Measurements from ENCODE around the gene NRCAM.

NRCAM gene

DNA sequence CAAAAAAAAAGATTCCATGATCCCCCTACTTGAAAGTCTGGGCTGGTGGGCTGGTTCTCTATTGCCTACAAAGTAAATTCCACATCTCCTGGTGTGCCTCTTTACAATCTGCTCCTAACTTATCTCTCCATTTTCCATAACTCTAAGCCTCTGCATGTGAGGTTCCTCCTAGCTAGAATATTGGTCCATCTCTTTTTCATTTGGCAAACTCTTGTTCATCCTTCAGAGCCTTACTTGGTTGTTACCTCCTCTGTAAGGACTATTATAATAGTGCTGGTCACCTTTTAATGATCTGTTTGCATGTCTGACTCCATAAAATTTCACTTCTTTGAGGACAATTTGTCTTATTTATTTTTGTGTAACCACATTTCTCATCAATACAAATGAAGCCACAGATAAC lies 1.6 kb upstream of the NRCAM start:
- DNase-seq: no peak

DNA sequence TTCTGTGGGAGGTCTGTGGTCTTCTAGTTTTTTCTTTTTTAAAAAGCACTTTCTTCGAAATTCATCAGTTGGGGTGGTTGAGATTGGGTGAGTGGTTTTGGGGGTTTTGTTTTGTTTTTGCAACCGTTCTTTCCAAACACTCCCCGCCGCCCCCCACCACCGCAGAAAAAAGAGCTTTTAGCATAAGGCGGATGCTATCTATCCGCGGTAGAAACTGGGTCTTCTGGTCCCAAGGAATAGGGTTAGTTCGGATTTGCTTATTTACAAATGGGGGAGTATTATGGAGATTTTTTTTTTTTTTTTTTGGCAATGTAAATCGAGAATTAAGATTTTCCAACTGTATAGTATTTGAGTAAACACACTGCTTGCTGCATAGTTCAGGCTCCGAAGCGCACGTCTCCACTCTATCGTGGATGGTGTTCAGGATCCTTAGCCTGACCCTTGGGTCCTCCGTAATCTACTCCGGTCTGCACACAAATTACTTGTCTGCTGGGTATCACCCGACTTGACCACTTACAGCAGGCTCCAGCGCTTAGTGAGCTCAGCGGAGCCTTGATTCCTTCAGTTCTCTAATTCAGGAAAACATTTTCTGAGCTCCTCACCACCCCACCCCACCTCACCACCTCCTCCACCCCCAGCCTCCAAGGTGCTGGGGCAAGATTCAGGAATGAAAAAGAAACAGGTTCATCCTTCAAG lies 757 bp upstream of the NRCAM start:
- DNase-seq: no peak

DNA sequence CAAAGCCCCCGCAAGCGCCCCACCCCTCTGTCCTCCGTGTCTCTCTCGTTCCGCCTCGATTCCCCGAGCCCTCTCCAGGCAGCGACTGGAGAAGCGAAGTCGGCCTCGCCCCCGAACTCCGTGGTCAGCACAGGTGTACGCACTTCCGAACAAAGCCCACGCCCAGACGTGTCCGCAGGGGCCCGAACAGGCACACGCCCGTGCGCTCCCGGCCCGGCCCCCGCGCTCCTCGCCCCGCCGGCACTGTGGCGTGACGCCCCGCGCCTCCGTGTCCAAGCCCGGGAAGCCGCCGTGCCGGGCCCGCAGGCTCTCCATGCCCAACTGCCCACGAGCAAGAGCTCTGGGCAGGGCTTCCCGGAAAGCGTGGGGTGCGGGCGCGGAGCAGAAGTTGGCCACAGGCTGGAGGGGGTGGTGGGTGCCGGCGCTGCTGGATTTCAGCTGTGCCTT lies 662 bp downstream of the NRCAM start:
- DNase-seq: no peak

DNA sequence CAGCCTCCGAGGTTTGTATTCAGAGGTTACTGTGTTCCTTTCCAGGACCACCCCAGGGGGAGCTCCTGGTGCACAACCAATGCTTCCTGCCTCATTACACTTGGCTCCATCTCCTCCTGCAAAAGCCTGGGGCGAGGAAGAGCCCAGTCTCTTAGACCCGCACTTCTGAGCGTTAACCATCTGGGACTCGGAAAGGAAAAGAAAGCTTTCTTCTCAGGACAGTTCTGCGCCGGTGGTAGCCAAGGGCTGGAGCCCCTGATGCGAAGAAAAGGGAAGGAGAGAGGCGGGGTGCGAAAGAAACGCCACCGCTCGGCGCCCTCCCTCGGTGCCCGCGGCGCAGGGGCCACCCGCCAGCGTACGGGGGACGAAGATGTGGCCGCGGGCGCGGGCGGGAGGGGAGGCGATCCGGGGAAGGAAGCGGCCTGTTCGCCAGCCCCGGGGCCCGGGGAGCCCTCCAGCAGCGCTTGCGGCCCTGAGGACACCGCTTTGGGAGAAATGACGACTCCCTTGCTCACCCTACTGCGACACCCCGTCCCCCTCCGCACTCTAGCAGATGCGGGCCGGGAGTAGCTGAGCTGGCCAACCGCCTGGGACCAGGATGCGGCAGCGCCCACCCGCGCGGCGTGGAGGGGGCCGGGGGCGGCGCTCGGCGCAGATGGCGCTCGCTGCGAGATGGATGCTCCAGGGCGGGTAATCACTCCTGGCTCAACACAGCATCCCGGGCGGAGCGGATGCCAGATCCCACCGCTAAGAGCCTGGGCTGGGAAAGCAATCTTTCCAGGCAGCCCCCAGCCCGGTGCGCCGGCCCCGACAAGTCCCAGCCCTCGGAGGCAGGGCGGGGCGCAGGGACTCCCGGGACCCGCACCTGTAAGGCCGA lies 1.3 kb downstream of the NRCAM start:
- DNase-seq: peak; percentile 67

DNA sequence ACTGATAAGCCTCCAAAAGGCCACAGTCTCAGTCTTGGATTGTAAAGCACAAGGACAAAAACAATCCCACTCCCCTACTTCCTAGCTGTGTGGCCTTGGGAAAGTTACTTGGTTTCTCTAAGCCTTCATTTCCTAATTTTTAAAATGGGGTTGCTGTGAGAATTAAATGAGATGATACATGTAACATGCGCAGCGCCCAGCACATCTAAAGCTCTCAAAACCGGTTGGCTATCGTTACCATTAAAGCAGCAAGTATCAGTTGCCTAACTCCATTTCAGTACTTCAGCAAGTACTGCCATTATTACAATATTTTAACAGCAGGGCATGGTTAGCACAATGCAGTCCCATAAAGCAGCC lies 1.9 kb downstream of the NRCAM start:
- DNase-seq: no peak

DNA sequence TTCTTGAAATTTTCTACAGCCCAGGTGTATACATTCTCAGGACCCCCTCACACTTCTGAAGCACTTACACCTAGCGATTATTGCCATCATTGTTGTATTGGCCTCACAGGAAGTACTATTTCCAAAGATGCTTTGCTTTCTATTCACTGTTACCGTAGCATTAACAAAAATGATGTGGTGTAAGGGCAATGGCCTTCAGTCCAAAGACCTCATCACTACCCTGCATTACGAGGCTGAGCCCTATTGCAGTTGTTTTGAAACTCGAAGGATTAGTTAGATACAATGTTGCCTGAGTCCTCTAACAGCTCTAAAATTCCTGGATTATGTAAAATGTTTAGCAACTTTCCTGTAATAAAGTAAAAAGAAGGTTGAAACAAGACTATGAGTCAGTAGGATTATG lies 2.9 kb downstream of the NRCAM start:
- no peak for DNase-seq

DNA sequence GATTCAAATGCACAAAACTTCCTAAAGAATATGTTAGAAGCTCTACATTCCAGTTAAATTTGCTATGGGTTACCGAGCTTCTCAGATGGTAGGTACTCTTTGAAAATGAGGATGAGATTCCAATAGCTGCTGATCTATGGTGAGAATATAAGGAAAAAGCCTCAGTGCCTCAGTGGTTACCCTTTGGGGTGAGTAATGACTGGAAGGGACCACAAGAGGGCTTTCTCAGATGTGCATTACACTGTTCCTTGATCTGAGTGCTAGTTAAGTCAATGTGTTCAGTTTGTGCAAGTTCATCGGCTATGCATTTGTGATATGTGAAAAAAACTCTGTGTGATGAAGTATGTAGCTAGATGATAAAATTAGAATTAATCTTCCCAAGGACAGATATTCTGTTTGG lies 3.5 kb downstream of the NRCAM start:
- DNase-seq: no peak

DNA sequence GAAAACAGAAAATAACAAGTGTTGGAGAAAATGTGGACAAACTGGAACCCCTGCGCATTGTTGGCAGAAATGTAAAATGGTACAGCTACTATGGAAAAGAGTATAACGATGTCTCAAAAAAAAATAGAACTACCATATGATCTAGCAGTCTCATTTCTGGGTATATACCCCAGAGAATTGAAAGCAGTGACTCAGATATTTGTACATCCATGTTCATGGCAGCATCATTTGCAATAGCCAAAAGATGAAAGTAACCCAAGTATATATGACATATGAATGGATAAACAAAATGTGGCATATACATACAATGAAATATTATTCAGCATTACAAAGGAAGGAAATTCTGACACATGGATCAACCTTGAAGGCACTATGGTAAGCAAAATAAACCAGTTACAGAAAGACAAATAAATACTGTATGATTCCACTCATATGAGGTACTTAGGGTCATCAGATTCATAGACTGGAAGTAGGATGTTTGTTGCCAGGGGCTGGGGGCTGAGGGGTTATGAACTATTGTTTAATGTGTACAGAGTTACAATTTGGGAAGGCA lies 4.9 kb downstream of the NRCAM start:
- no peak for DNase-seq

DNA sequence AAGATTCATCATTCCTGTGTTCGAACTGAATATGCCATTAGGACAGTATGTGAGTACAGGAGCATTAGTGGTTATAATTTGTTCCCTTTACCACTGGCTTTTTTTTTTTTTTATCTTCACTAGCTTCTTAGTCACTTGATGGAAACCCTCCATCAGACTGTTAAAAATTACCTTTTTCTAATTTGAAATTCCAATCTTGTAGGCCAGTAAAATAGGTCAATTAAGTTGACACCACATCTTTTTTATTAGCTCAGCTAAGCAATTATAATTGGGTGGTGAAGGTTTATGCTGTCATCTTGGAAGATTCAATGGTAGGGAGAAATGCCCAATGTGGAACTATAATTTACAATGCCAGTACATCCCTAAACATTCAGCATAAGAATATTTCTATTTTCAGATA lies 6.1 kb downstream of the NRCAM start:
- no peak for DNase-seq

DNA sequence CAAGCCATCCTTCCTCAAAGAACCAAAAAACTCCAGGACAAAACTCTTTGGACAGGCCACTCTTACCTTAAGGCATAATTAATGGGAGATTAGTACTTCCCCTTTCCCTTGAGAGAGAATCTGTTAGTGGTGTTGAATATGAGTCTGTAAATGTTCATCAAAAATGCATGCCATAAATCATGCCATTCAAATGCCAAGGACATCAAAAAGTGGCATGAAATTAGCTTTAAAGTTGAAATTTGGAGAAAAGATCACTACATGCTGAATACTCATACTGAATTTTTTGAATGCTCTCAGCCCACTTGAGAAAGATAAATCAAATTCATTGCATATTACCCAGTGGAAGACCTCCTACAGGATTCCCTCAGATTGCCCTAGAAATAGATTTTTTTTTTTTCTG lies 6.7 kb downstream of the NRCAM start:
- DNase-seq: no peak

DNA sequence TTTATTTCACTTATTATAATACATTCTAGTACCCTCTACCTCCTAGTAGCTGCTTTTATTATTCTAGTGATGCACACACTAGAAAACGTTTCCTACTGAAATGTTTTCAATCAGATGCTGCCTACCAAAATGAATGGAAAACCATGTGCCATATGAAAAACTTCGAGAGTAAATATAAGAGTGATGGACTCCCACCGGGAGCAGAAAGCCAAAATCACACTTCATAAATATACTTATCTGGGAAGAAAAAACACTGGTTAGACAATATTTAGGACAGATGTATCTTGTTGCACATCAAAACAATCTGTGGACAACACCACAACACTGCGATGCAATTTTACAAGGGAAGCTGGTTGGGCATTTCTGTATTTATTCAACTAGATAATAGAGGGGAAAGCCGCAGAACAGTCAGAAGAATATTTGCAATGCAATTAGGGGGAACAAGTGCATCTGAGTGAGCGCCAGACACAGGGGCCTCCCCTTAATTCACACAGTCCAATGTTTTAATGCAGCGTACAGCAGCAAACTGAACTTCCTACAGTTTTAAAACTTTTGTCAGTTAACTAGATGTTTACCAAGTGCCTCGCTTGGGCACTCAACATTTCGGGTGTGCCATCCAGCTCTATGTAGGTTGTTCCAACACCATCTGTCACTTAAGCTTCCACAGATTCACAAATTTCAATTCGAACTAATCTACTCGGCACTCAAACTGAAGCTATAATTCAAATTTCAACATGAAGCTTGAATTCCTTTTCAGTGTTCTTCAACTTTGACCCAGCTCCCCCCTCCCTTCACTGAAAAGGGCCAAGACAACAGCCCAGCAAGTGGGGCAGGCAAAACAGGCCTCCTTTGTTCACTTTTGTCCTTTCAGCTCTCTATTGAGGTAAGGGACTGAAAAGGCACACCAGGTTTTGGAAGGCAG lies 7.4 kb downstream of the NRCAM start:
- DNase-seq: peak; percentile 75

DNA sequence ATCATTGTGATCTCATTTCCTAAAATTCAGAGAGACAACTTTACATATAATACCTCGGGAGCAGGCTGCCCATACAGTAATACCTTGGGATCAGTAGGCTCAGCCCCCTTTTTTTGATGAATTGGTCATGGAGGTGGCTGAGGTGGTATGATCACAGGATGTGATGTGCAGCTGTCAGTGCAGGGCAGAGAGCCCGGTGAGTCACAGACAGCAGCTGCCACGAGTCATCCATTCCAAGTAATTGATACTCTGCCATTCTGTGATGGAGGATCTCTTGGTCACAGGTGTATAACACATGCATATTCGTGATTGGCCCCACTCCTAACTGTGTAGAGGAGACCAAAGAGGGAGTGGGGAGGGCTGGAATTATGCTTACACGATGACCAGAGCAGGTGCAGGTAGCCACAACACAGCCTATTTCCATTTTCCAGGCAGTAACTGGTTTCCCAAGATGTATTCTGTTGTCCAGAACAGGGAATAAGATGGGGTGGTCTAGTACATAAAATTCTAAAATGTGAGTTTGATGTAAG lies 14.1 kb downstream of the NRCAM start:
- DNase-seq: peak; percentile 52

DNA sequence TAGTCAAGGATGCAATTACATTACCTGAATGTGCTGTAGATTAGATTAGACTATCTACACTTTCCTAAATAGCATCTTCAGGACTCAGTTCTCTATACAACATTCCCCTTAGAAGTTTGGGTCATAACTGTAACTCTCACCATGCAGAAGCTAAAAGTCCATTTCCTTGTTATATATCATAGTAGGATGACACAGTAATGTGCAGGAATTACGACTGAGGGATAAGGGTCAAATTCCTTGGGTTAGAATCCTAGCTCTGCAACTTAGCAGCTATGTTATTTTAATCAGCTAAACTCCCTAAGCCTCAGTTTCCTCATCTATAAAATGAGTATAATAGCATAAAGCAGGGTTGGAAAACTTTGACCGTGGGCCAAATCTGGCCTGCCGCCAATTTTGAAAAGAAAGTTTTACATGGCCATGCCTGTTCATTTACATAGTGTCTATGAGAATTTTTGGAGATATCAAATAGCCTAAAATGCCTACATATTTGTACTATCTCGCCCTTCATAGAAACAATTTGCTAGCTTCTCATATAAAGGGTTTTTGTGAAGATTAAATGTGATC lies 14.8 kb downstream of the NRCAM start:
- DNase-seq: no peak

DNA sequence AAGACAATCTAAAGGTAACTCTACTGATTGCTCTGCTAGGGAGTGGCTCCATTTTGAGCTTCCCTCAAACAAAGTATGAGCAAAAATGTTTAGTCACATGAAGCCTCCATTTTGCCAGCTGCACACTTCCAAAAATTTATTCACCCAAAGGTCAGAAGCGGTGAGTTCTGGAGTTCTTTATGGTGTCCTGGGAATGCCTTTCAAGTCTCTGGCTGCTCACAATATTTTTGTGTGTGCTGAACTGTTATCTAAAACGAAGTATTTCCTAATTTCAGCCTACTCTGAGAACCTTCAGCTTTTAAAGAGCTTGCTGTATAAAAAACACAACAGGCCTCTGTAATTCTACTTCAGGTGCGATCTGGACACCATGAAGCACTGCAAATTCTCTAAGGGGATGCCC lies 15.6 kb downstream of the NRCAM start:
- no peak for DNase-seq

DNA sequence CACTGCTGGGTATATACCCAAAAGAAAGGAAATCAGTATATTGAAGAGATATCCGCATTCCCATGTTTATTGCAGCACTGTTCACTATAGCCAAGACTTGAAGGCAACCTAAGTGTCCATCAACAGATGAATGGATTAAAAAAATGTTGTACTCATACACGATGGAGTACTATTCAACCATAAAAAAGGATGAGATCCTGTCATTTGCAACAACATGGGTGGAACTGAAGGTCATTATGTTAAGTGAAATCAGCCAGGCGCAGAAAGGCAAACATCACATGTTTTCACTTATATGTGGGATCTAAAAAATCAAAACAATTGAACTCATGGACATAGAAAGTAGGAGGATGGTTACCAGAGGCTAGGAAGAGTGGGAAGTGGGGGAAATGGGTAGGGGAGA lies 19.3 kb downstream of the NRCAM start:
- DNase-seq: no peak

DNA sequence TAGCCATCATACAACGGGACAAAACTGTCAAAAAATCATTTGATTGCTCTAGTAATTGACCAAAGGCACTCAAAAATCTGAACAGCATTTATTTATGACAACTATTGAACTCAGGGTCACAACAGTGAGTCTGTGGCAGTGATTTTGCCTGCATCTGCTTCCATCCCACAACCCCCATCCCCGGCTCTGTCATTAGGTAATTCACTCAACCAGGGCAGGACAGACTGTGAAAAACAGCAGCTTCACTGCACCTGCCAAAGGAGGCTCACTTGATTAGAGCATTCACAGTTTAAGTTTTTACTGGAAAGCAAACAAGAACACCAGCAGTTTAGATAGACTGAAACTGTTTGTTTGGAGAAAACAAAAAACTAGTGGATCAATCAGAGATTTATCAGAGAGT lies 22.2 kb downstream of the NRCAM start:
- no peak for DNase-seq

DNA sequence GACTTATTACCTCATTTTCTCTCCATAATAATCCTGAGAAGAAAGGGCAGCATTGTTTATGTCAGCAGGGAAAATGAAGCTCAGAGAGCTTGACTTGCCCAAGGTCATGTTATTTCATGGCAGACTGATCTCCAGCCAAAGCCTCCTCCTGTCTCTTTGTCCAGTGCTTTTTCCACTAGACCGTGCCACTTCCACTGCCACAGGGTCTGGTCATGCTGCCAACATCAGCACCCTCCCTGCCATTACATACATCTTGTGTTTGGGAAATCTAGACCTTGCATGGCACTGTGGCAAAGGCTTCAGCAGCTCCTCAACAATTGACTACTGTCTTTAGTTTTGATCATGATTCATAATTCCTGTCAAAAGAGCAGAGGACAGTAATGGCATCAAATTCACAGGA lies 25.1 kb downstream of the NRCAM start:
- DNase-seq: no peak

DNA sequence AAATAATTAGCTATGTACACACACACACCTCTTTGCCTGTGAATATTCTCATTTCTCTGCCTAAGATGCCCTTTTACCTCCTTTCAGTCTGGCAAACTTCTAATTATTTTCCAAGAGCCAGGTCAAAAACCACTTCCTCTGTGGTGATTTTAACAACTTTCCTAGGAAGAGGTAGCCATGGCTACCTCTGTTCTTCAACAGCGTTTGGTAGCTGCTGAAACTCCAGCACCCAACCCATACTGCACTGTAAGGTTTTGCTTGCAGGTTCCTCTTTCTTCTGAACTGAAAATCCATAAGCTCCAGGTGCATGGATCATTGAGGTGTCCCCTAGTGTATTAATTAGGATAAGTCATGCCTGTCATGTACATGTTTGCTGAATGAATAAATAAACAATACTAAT lies 25.6 kb downstream of the NRCAM start:
- no peak for DNase-seq

DNA sequence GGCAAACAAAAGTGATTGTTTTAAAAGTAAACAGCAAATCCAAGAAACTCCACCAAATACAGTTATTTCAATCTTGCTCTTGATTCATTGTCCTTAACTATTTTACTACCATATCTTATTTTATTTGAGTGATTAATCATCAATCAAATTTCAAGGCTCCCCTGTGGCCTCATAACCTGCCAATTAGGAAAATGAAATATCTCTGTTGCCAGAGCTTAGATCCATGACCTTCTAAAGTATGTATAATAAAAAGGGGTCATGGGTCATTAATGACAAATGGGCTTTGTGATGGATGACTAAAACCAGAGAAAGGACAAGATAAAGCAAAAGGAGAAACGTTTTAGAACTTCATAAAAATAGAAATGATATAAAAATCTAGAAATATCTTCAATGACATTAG lies 28.5 kb downstream of the NRCAM start:
- DNase-seq: no peak

DNA sequence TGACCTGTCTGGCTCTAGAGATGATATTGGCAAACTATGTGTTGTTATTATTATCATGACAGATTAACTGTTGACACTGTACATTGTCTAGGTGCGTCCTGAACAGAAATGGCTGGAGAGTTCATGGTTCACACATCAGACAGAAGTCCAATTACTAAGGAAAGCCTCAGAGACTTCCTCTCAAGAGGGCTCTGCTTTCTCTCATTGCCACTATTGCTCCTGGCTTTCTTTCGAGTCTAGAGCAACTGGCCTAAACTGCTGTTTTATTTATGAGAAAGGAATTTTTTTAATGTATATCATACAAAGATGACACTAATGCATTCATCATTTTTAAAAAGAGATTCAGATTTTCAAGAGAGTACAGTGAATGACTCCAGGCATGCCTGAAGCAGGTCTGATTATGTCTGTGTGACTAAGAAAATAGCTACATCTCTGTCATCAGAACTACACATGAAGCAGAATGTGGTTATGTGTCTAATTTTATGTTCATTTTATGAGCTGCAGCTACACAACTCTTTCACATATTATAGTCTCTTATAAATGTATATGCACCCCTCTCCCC lies 30.4 kb downstream of the NRCAM start:
- no peak for DNase-seq

DNA sequence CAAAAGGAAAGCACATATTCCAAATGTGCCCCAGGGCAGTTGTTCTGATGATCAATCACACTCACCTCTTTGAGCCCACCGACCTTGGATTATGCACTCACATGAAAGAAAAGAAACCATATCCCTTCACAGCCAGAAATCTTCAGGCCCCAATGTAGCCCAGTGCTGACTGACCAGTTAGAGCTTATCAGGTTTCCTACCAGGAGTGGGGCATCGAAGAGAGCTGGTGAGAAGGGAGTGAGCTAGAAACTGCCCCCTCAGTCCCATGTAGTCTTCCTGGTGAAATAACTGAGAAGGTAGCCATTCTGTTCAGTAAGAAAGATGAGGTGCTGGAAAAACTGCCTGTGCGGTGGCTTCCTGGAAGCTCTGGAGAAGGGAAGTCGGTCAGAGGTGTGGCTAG lies 32.2 kb downstream of the NRCAM start:
- DNase-seq: no peak

Measured in COR-L47 (cell line).